ENCODE results near the gene MAMSTR.

GRCh38 chr19:48740164-48740972 is 20.8 kb upstream of the MAMSTR start, which contains the start of gene RASIP1:
- TF ChIP-seq CTCF (IDR thresholded peaks at IDR 0.05) (no peak), EZH2 (IDR thresholded peaks at IDR 0.05; ENCODE audit: borderline replicate concordance, insufficient read depth, low read depth, low read length, poor library complexity, severe bottlenecking) (no peak)

Measured in B cell (primary cell).